Measurements from ENCODE around the gene S100A6.

Gene S100A6

GRCh38 chr1:153561466-153561985 lies 25.7 kb upstream of the S100A6 start:
- Histone ChIP-seq H3K79me1 (replicated peaks; ENCODE audit: low read length, poor library complexity, severe bottlenecking) (peaks cover 11% of the 10 kb centered on the region), H2BK15ac (ENCODE audit: low read depth, poor library complexity, severe bottlenecking) (no peak overlapping the region), H3K4ac (ENCODE audit: low read depth in 1 of 2, low read length in 2 of 2) (no peak overlapping the region), H4K91ac (ENCODE audit: low read length) (no peak overlapping the region), H2BK120ac (ENCODE audit: low read depth, low read length) (no peak overlapping the region), H3K9ac (ENCODE audit: low read length) (no peak overlapping the region), H3K4me2 (ENCODE audit: low read length, poor library complexity, severe bottlenecking) (no peak overlapping the region), H3K36me3 (ENCODE audit: control insufficient read depth in 1 of 2, insufficient read depth in 2 of 2, low read depth in 1 of 2, low read length in 2 of 2) (peaks cover 0 to 3% of the 10 kb centered on the region in 2 experiments), H2BK12ac (ENCODE audit: low read length in 2 of 2) (peak overlapping the region in 1 of 2 experiments; percentile 21), H3K4me3 (ENCODE audit: insufficient read depth in 1 of 2, low read depth in 1 of 2, low read length in 2 of 2) (peak overlapping the region in 1 of 2 experiments; percentile 8), H3K27ac (ENCODE audit: low read length, poor library complexity, severe bottlenecking) (no peak overlapping the region), H3K9me3 (ENCODE audit: control insufficient read depth, low read length) (no peaks in the 10 kb centered on the region), H3K4me1 (ENCODE audit: control insufficient read depth, insufficient read depth, low read depth, low read length) (peaks cover 28% of the 10 kb centered on the region), H2AK5ac (ENCODE audit: low read length, severe bottlenecking) (peak overlapping the region; percentile 14), H3K27me3 (ENCODE audit: control insufficient read depth in 1 of 2, insufficient read depth in 1 of 2, low read length in 2 of 2) (no peaks in the 10 kb centered on the region), H3K18ac (ENCODE audit: low read depth in 1 of 2, low read length in 2 of 2) (peak overlapping the region in 1 of 2 experiments; percentile 48), H4K8ac (ENCODE audit: low read length) (peak overlapping the region; percentile 41), H2AFZ (ENCODE audit: low read depth, low read length) (no peak overlapping the region), H2BK5ac (ENCODE audit: low read depth, low read length, poor library complexity, severe bottlenecking) (no peak overlapping the region), H3K14ac (ENCODE audit: low read length in 2 of 2) (peak overlapping the region in 1 of 2 experiments; percentile 19), H3K23ac (ENCODE audit: low read length in 2 of 2) (no peak overlapping the region)
- 98% methylated on average over 3 of the region's 3 CpGs for WGBS
- no peak for DNase-seq

- Histone ChIP-seq H2BK120ac (ENCODE audit: low read depth, low read length) (no peak overlapping the region), H3K14ac (ENCODE audit: low read length in 2 of 2) (no peak overlapping the region), H3K4me3 (ENCODE audit: insufficient read depth in 1 of 2, low read depth in 1 of 2, low read length in 2 of 2) (no peak overlapping the region), H2BK5ac (ENCODE audit: low read depth, low read length, poor library complexity, severe bottlenecking) (no peak overlapping the region), H3K4ac (ENCODE audit: low read depth in 1 of 2, low read length in 2 of 2) (no peak overlapping the region), H3K9ac (ENCODE audit: low read length) (no peak overlapping the region), H3K9me3 (ENCODE audit: control insufficient read depth, low read length) (no peaks in the 10 kb centered on the region), H2BK12ac (ENCODE audit: low read length in 2 of 2) (no peak overlapping the region), H4K8ac (ENCODE audit: low read length) (no peak overlapping the region), H3K36me3 (ENCODE audit: control insufficient read depth in 1 of 2, insufficient read depth in 2 of 2, low read depth in 1 of 2, low read length in 2 of 2) (peaks cover 0 to 3% of the 10 kb centered on the region in 2 experiments), H2BK15ac (ENCODE audit: low read depth, poor library complexity, severe bottlenecking) (no peak overlapping the region), H3K23ac (ENCODE audit: low read length in 2 of 2) (no peak overlapping the region), H2AFZ (ENCODE audit: low read depth, low read length) (no peak overlapping the region), H3K4me1 (ENCODE audit: control insufficient read depth, insufficient read depth, low read depth, low read length) (peaks cover 24% of the 10 kb centered on the region), H3K27ac (ENCODE audit: low read length, poor library complexity, severe bottlenecking) (no peak overlapping the region), H3K79me1 (replicated peaks; ENCODE audit: low read length, poor library complexity, severe bottlenecking) (peaks cover 11% of the 10 kb centered on the region), H2AK5ac (ENCODE audit: low read length, severe bottlenecking) (peak overlapping the region; percentile 14), H3K4me2 (ENCODE audit: low read length, poor library complexity, severe bottlenecking) (no peak overlapping the region), H3K18ac (ENCODE audit: low read depth in 1 of 2, low read length in 2 of 2) (no peak overlapping the region), H3K27me3 (ENCODE audit: control insufficient read depth in 1 of 2, insufficient read depth in 1 of 2, low read length in 2 of 2) (no peaks in the 10 kb centered on the region), H4K91ac (ENCODE audit: low read length) (no peak overlapping the region)
- no peak for DNase-seq
- 76% methylated on average over 8 of the region's 10 CpGs for WGBS
These were observed 25.1 kb upstream of the S100A6 start for GRCh38 chr1:153560771-153561465.

GRCh38 chr1:153560241-153560640 lies 24.4 kb upstream of the S100A6 start:
- Histone ChIP-seq H2BK12ac (ENCODE audit: low read length in 2 of 2) (no peak overlapping the region), H3K27me3 (ENCODE audit: control insufficient read depth in 1 of 2, insufficient read depth in 1 of 2, low read length in 2 of 2) (no peaks in the 10 kb centered on the region), H3K9me3 (ENCODE audit: control insufficient read depth, low read length) (no peaks in the 10 kb centered on the region), H2AFZ (ENCODE audit: low read depth, low read length) (no peak overlapping the region), H3K4me3 (ENCODE audit: insufficient read depth in 1 of 2, low read depth in 1 of 2, low read length in 2 of 2) (no peak overlapping the region), H2AK5ac (ENCODE audit: low read length, severe bottlenecking) (no peak overlapping the region), H3K4me1 (ENCODE audit: control insufficient read depth, insufficient read depth, low read depth, low read length) (peaks cover 17% of the 10 kb centered on the region), H2BK5ac (ENCODE audit: low read depth, low read length, poor library complexity, severe bottlenecking) (no peak overlapping the region), H3K14ac (ENCODE audit: low read length in 2 of 2) (no peak overlapping the region), H2BK15ac (ENCODE audit: low read depth, poor library complexity, severe bottlenecking) (no peak overlapping the region), H4K8ac (ENCODE audit: low read length) (no peak overlapping the region), H4K91ac (ENCODE audit: low read length) (no peak overlapping the region), H3K23ac (ENCODE audit: low read length in 2 of 2) (no peak overlapping the region), H3K9ac (ENCODE audit: low read length) (no peak overlapping the region), H3K4me2 (ENCODE audit: low read length, poor library complexity, severe bottlenecking) (no peak overlapping the region), H2BK120ac (ENCODE audit: low read depth, low read length) (no peak overlapping the region), H3K18ac (ENCODE audit: low read depth in 1 of 2, low read length in 2 of 2) (no peak overlapping the region), H3K79me1 (replicated peaks; ENCODE audit: low read length, poor library complexity, severe bottlenecking) (peaks cover 11% of the 10 kb centered on the region), H3K4ac (ENCODE audit: low read depth in 1 of 2, low read length in 2 of 2) (no peak overlapping the region), H3K36me3 (ENCODE audit: control insufficient read depth in 1 of 2, insufficient read depth in 2 of 2, low read depth in 1 of 2, low read length in 2 of 2) (peaks cover 0 to 3% of the 10 kb centered on the region in 2 experiments), H3K27ac (ENCODE audit: low read length, poor library complexity, severe bottlenecking) (no peak overlapping the region)
- no peak for DNase-seq
- 93% methylated on average over 2 of the region's 2 CpGs for WGBS

DNA sequence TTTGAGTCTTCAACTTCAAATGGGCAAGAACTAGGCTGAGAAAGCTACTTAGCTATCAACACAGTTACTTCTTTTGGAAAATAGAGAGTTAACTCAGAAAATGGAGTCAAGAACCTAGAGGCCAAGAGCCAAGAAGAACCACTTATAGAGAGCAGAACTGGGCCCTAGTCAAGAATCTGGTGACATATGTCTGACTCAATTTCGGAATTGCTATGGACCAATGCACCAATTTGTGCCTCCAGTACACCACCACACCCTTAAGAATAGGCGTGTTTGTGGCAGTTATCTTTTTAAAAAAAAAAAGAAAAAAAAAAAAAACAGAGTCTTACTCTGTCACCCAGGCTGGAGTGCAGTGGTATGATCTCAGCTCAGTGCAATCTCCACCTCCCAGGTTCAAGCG lies 22.1 kb upstream of the S100A6 start:
- Histone ChIP-seq H2BK5ac (ENCODE audit: low read depth, low read length, poor library complexity, severe bottlenecking) (no peak overlapping the region), H3K36me3 (ENCODE audit: control insufficient read depth in 1 of 2, insufficient read depth in 2 of 2, low read depth in 1 of 2, low read length in 2 of 2) (peaks cover 0 to 3% of the 10 kb centered on the region in 2 experiments), H3K27ac (ENCODE audit: low read length, poor library complexity, severe bottlenecking) (no peak overlapping the region), H3K9ac (ENCODE audit: low read length) (no peak overlapping the region), H3K79me1 (replicated peaks; ENCODE audit: low read length, poor library complexity, severe bottlenecking) (no peaks in the 10 kb centered on the region), H2AK5ac (ENCODE audit: low read length, severe bottlenecking) (no peak overlapping the region), H2BK15ac (ENCODE audit: low read depth, poor library complexity, severe bottlenecking) (no peak overlapping the region), H3K4me3 (ENCODE audit: insufficient read depth in 1 of 2, low read depth in 1 of 2, low read length in 2 of 2) (no peak overlapping the region), H3K23ac (ENCODE audit: low read length in 2 of 2) (no peak overlapping the region), H4K8ac (ENCODE audit: low read length) (no peak overlapping the region), H4K91ac (ENCODE audit: low read length) (no peak overlapping the region), H3K9me3 (ENCODE audit: control insufficient read depth, low read length) (no peaks in the 10 kb centered on the region), H3K18ac (ENCODE audit: low read depth in 1 of 2, low read length in 2 of 2) (no peak overlapping the region), H3K14ac (ENCODE audit: low read length in 2 of 2) (no peak overlapping the region), H2BK120ac (ENCODE audit: low read depth, low read length) (no peak overlapping the region), H3K27me3 (ENCODE audit: control insufficient read depth in 1 of 2, insufficient read depth in 1 of 2, low read length in 2 of 2) (no peaks in the 10 kb centered on the region), H3K4me2 (ENCODE audit: low read length, poor library complexity, severe bottlenecking) (no peak overlapping the region), H3K4me1 (ENCODE audit: control insufficient read depth, insufficient read depth, low read depth, low read length) (peaks cover 8% of the 10 kb centered on the region), H3K4ac (ENCODE audit: low read depth in 1 of 2, low read length in 2 of 2) (no peak overlapping the region), H2AFZ (ENCODE audit: low read depth, low read length) (no peak overlapping the region), H2BK12ac (ENCODE audit: low read length in 2 of 2) (no peak overlapping the region)
- 91% methylated on average over 3 of the region's 3 CpGs for WGBS
- DNase-seq: no peak

Measured in mesenchymal stem cell (in vitro differentiated cells and primary cell).